GM21723 (cell line): Measurements from ENCODE around the gene GPBP1L1.
"Not testable (repeated sequence)": the region's sequence is repeated elsewhere in the genome, so short reads cannot be mapped to it uniquely, and the experiment has no call there.

ENCODE experiments used
- ATAC-seq: cut with Tn5 transposase; IDR thresholded peaks from one replicate; pipeline ENCODE4 v1.9.1; 2021; ENCODE audit warnings: mild to moderate bottlenecking, moderate library complexity; ENCODE audit not compliant: unreplicated experiment

The GPBP1L1 gene

GRCh38 chr1:45604239-45604638 is 82.1 kb downstream of the GPBP1L1 start:
- no peak for ATAC-seq

DNA sequence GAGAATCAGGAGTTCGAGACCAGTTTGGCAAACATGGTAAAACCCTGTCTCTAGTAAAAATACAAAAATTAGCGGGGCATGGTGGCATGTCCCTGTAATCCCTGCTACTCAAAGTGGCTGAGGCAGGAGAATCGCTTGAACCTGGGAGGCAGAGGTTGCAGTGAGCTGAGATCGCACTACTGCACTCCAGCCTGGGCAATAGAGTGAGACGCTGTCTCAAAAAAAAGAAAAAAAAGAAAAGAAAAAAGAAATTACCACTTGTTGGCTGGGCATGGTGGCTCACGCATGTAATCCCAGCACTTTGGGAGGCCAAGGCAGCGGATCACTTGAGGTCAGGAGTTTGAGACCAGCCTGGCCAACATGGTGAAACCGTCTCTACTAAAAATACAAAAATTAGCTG is 89.6 kb downstream of the GPBP1L1 start:
- not testable (repeated sequence) for ATAC-seq

GRCh38 chr1:45594412-45594811 is 91.9 kb downstream of the GPBP1L1 start:
- no peak for ATAC-seq

DNA sequence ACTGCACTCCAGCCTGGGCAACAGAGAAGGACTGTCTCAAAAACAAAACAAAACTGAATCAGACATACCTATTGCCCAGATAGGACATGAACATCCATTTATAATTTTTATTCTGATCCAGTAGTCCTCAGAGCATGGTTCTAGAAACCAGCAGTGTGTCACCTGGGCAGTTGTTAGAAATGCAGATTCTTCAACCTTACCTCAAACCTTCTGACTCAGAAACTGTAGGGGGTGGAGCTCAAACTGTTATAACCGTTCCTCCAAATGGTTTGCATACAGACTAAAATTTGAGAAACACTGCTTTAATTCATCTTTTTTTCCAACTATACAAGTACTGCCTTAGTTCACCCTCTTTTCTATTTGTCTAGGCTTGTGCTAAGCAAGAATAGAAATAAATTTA is 96.5 kb downstream of the GPBP1L1 start:
- ATAC-seq, result no peak

GRCh38 chr1:45586769-45587168 is 99.6 kb downstream of the GPBP1L1 start:
- no peak for ATAC-seq

DNA sequence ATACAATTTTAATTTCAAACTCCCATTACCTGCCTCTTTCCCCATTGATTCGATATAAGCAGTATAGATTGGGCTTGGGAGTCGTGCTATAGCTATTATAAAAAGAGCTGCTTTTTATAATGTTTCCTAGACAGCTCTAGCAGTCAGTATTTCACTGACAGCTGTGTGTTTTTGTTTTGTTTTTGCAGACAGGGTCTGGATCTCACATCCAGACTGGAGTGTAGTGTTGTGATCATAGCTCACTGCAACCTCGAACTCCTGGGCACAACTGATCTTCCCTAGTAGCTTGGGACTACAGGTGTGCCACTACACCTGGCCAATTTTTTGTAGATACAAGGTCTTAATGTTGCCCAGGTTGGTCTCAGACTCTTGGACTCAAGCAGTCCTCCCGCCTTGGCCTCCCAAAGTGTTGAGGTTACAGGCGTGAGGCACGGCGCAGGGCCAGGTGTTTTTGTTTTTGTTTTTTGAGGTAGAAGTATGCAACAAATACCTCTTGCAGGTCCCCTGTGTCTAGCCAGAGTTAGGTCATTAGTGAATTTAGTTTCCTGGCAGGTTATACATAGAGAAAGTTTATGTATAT is 100.7 kb downstream of the GPBP1L1 start:
- ATAC-seq, result no peak

DNA sequence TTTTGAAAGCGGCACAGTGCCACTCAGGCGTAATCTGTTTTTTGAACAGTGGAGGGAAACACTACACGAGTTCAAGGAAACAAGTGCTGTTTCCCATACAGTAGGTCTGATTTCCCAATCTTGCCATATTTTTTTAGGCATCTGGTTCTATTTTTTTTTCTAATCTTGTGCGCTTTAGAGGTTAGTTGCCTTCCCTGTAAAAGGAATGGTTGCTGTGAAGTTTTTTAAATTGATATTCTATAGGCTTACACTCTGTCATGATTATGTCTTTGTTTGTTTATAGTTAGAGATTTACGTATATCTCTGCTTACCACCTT is 101.3 kb downstream of the GPBP1L1 start:
- ATAC-seq, result no peak

- peak; percentile 40 for ATAC-seq
These were observed 101.8 kb downstream of the GPBP1L1 start for GRCh38 chr1:45584351-45585109.

DNA sequence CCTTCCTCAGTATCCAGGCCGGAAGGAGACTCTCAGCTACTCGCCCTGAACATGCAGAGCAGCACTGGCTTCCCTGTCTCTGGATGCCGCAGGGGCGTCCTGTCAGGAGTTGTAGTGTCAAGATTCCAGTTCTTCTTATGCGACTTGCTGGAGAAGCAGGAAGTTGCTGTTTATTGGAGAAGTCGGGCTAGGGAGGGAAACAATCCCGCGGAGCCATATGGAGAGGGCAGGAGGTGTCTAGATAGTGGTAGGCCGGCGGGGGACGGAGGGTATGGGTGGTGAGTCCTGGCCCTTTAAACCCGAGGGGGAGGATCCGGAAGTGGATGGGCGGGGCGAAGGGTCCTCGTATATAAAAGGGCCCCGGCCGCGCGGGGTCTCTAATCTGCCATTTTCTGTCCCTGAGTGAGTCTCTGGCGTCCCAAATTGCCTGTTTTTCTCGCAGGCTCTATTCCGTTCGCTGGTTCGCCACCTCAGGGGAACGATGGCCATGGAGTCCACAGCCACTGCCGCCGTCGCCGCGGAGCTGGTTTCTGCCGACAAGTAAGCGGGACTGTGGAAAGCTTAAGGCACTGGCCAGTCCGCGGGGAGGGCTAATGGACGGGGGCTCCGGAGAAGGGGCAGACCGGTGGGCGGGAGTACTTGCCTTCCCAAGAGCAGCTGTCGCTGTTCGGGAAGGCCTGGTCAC is 102.5 kb downstream of the GPBP1L1 start, which contains the start of gene NASP:
Gene NASP, plus strand, starts transcription at position 376 of the 685 bp plus-strand sequence. Its CDS starts 106 bp downstream, at position 482.
- ATAC-seq, result peak; percentile 62

GRCh38 chr1:45583264-45583665 is 103.1 kb downstream of the GPBP1L1 start:
- ATAC-seq, result peak; percentile 66
